ENCODE results near the gene KRT81.

The KRT81 gene

GRCh38 chr12:52266514-52266913, 24.8 kb downstream of the KRT81 start:
- no peak for DNase-seq (ENCODE audit: low read depth)
- no peak overlapping the region for H3K4me3 ChIP-seq (ENCODE audit: low read depth, low read length)
- TF ChIP-seq CTCF (IDR thresholded peaks at IDR 0.05; ENCODE audit: low read depth, low read length): no peak
- no peak for TF ChIP-seq POLR2A (IDR thresholded peaks at IDR 0.05; ENCODE audit: extremely low read depth, insufficient read length)
- TF ChIP-seq MAX (IDR thresholded peaks at IDR 0.05; ENCODE audit: low read depth, low read length): no peak
- no peak for TF ChIP-seq MYC (IDR thresholded peaks at IDR 0.05; ENCODE audit: low read depth, low read length)

- no peak overlapping the region for H3K4me3 ChIP-seq (ENCODE audit: low read depth, low read length)
- TF ChIP-seq POLR2A (IDR thresholded peaks at IDR 0.05; ENCODE audit: extremely low read depth, insufficient read length): no peak
- no peak for TF ChIP-seq CTCF (IDR thresholded peaks at IDR 0.05; ENCODE audit: low read depth, low read length)
- no peak for TF ChIP-seq MYC (IDR thresholded peaks at IDR 0.05; ENCODE audit: low read depth, low read length)
- TF ChIP-seq MAX (IDR thresholded peaks at IDR 0.05; ENCODE audit: low read depth, low read length): no peak
- DNase-seq (ENCODE audit: low read depth): no peak
Measured at GRCh38 chr12:52264435-52264825, 26.9 kb downstream of the KRT81 start.

GRCh38 chr12:52263761-52264434, 27.4 kb downstream of the KRT81 start:
- no peak for DNase-seq (ENCODE audit: low read depth)
- H3K4me3 ChIP-seq (ENCODE audit: low read depth, low read length): no peak overlapping the region
- TF ChIP-seq MYC (IDR thresholded peaks at IDR 0.05; ENCODE audit: low read depth, low read length): no peak

GRCh38 chr12:52262286-52262685, 29.0 kb downstream of the KRT81 start:
- no peak for TF ChIP-seq MAX (IDR thresholded peaks at IDR 0.05; ENCODE audit: low read depth, low read length)
- no peak for TF ChIP-seq MYC (IDR thresholded peaks at IDR 0.05; ENCODE audit: low read depth, low read length)
- TF ChIP-seq POLR2A (IDR thresholded peaks at IDR 0.05; ENCODE audit: extremely low read depth, insufficient read length): no peak
- TF ChIP-seq CTCF (IDR thresholded peaks at IDR 0.05; ENCODE audit: low read depth, low read length): no peak
- no peak for DNase-seq (ENCODE audit: low read depth)
- H3K4me3 ChIP-seq (ENCODE audit: low read depth, low read length): no peak overlapping the region

- H3K4me3 ChIP-seq (ENCODE audit: low read depth, low read length): no peak overlapping the region
- DNase-seq (ENCODE audit: low read depth): no peak
- TF ChIP-seq MYC (IDR thresholded peaks at IDR 0.05; ENCODE audit: low read depth, low read length): no peak
- no peak for TF ChIP-seq CTCF (IDR thresholded peaks at IDR 0.05; ENCODE audit: low read depth, low read length)
- TF ChIP-seq MAX (IDR thresholded peaks at IDR 0.05; ENCODE audit: low read depth, low read length): no peak
- no peak for TF ChIP-seq POLR2A (IDR thresholded peaks at IDR 0.05; ENCODE audit: extremely low read depth, insufficient read length)
Measured at GRCh38 chr12:52261208-52261484, 30.2 kb downstream of the KRT81 start.

GRCh38 chr12:52260361-52261207, 30.8 kb downstream of the KRT81 start:
- no peak overlapping the region for H3K4me3 ChIP-seq (ENCODE audit: low read depth, low read length)
- peak; percentile 74 for DNase-seq (ENCODE audit: low read depth)
- TF ChIP-seq MAX (IDR thresholded peaks at IDR 0.05; ENCODE audit: low read depth, low read length) (no peak), MYC (IDR thresholded peaks at IDR 0.05; ENCODE audit: low read depth, low read length) (no peak; the same call in 1 of the 2 replicates), POLR2A (IDR thresholded peaks at IDR 0.05; ENCODE audit: extremely low read depth, insufficient read length) (no peak), CTCF (IDR thresholded peaks at IDR 0.05; ENCODE audit: low read depth, low read length) (no peak)

All from NB4 (cell line).